ENCODE results near the gene LENG8. TPM values are rescaled to one million over a fixed set of nuclear protein-coding genes. Genes with fewer than 3 reads are reported as not detected.
A peak's percentile ranks its signal among the peaks of the same experiment; 100 is the strongest.

Gene LENG8
- polyA plus RNA-seq, 3 donors: 3.6 to 341 (median 5.8) TPM

GRCh38 chr19:54482889-54483288 lies 33.9 kb downstream of the LENG8 start:
- H3K9me3 ChIP-seq (replicated peaks in 1 of 2; ENCODE audit: control insufficient read depth in 1 of 2, insufficient read depth in 1 of 2, low read length in 2 of 2): peaks cover 0 to 8% of the 10 kb centered on the region in 2 donors
- H3K36me3 ChIP-seq (replicated peaks in 1 of 2; ENCODE audit: control insufficient read depth in 1 of 2, insufficient read depth in 2 of 2, low read length in 2 of 2): no peaks in the 10 kb centered on the region
- H3K36me3 Mint-ChIP-seq: peaks cover 0 to 2% of the 10 kb centered on the region in 2 donors
- peaks cover 0 to 15% (median 7%) of the 10 kb centered on the region in 7 donors for H3K9me3 Mint-ChIP-seq
- H3K4me1 Mint-ChIP-seq: peaks cover 34% of the 10 kb centered on the region
- peaks cover 24 to 33% of the 10 kb centered on the region in 2 donors for H3K4me1 ChIP-seq (ENCODE audit: control insufficient read depth in 1 of 2, insufficient read depth in 2 of 2, low read length in 2 of 2)
- no peak overlapping the region for H3K27ac Mint-ChIP-seq
- no peak overlapping the region for H3K27ac ChIP-seq (ENCODE audit: low read depth in 1 of 2, low read length in 2 of 2)
- no peak overlapping the region for H2AFZ ChIP-seq (ENCODE audit: insufficient read depth, low read depth, low read length, poor library complexity, severe bottlenecking)
- H3K4me3 Mint-ChIP-seq: peak overlapping the region in 1 of 2 donors; percentile 84
- no peaks in the 10 kb centered on the region for H3K79me2 ChIP-seq (ENCODE audit: insufficient read depth, low read length)
- peaks cover 36 to 83% of the 10 kb centered on the region in 2 donors for H3K27me3 ChIP-seq (ENCODE audit: control insufficient read depth in 2 of 2, insufficient read depth in 2 of 2, low read length in 2 of 2)
- H3K9ac ChIP-seq (ENCODE audit: insufficient read depth, low read length, poor library complexity, severe bottlenecking): no peak overlapping the region
- no peak for TF ChIP-seq CTCF (IDR thresholded peaks at IDR 0.05)
- WGBS (ENCODE audit: insufficient coverage): no CpG with 5 or more reads among the region's 3 CpGs
- H3K4me2 ChIP-seq (replicated peaks; ENCODE audit: extremely low read depth, low read length, poor library complexity, severe bottlenecking): peak overlapping the region; percentile 44
- intact Hi-C loops (cut with micrococcal nuclease): loop anchor here in 1 of 2 donors (10.0 kb wide), 1 partner anchor 192 kb away; no protein-coding TSS in a partner anchor
- DNase-seq: peak; percentile 48 to 70 (median 65)
- H3K27me3 Mint-ChIP-seq (ENCODE audit: low read depth in 3 of 3): peaks cover 65 to 81% (median 73%) of the 10 kb centered on the region in 3 donors
- no peak overlapping the region for H3K4me3 ChIP-seq (replicated peaks in 1 of 3; ENCODE audit: low read depth in 2 of 3, low read length in 3 of 3)
- peaks cover 10% of the 10 kb centered on the region for H4K20me1 ChIP-seq (ENCODE audit: insufficient read depth, low read length)

- Histone ChIP-seq H4K20me1 (ENCODE audit: insufficient read depth, low read length) (peaks cover 10% of the 10 kb centered on the region), H3K4me3 (replicated peaks in 1 of 3; ENCODE audit: low read depth in 2 of 3, low read length in 3 of 3) (no peak overlapping the region), H2AFZ (ENCODE audit: insufficient read depth, low read depth, low read length, poor library complexity, severe bottlenecking) (no peak overlapping the region), H3K9me3 (replicated peaks in 1 of 2; ENCODE audit: control insufficient read depth in 1 of 2, insufficient read depth in 1 of 2, low read length in 2 of 2) (peaks cover 0 to 6% of the 10 kb centered on the region in 2 donors), H3K36me3 (replicated peaks in 1 of 2; ENCODE audit: control insufficient read depth in 1 of 2, insufficient read depth in 2 of 2, low read length in 2 of 2) (no peaks in the 10 kb centered on the region), H3K4me2 (replicated peaks; ENCODE audit: extremely low read depth, low read length, poor library complexity, severe bottlenecking) (no peak overlapping the region), H3K79me2 (ENCODE audit: insufficient read depth, low read length) (no peaks in the 10 kb centered on the region), H3K27me3 (ENCODE audit: control insufficient read depth in 2 of 2, insufficient read depth in 2 of 2, low read length in 2 of 2) (peaks cover 35 to 83% of the 10 kb centered on the region in 2 donors), H3K4me1 (ENCODE audit: control insufficient read depth in 1 of 2, insufficient read depth in 2 of 2, low read length in 2 of 2) (peaks cover 24 to 29% of the 10 kb centered on the region in 2 donors), H3K9ac (ENCODE audit: insufficient read depth, low read length, poor library complexity, severe bottlenecking) (no peak overlapping the region), H3K27ac (ENCODE audit: low read depth in 1 of 2, low read length in 2 of 2) (no peak overlapping the region)
- peak overlapping the region in 1 of 2 donors; percentile 88 for H3K4me3 Mint-ChIP-seq
- 81% methylated on average over 10 of the region's 10 CpGs for whole genome bisulfite sequencing (ENCODE audit: insufficient coverage)
- H3K27ac Mint-ChIP-seq: no peak overlapping the region
- no peak for DNase-seq
- H3K27me3 Mint-ChIP-seq (ENCODE audit: low read depth in 3 of 3): peaks cover 70 to 79% (median 72%) of the 10 kb centered on the region in 3 donors
- no peak for TF ChIP-seq CTCF (IDR thresholded peaks at IDR 0.05)
- intact Hi-C loops (cut with micrococcal nuclease): loop anchor here in 1 of 2 donors (10.0 kb wide), 1 partner anchor 190 kb away; no protein-coding TSS in a partner anchor
- H3K36me3 Mint-ChIP-seq: peaks cover 0 to 2% of the 10 kb centered on the region in 2 donors
- peaks cover 0 to 14% (median 2%) of the 10 kb centered on the region in 7 donors for H3K9me3 Mint-ChIP-seq
- H3K4me1 Mint-ChIP-seq: peaks cover 29% of the 10 kb centered on the region
Measured at GRCh38 chr19:54484451-54484850, 35.5 kb downstream of the LENG8 start.

Data from CD14-positive monocyte (primary cell).